GM08714 (cell line): ENCODE results near the gene SORCS2.

Experiments
- H3K4me3 ChIP-seq: fragments of 200-500 bp; sonication (Bioruptor generic); 2 replicates; pipeline ENCODE4 v1.5.1; 2014; ENCODE audit warnings: mild to moderate bottlenecking, low read length, inconsistent platforms
- ZNF274 ChIP-seq: IDR thresholded peaks from 2 replicates; pipeline ENCODE4 v1.6.1; 2012; ENCODE audit warnings: mild to moderate bottlenecking, low read depth, low read length

SORCS2 gene

GRCh38 chr4:7323872-7324650, 131.7 kb downstream of the SORCS2 start:
- H3K4me3 ChIP-seq = no peak overlapping the region
- no peak for TF ChIP-seq ZNF274

- TF ChIP-seq ZNF274 = no peak
- no peak overlapping the region for H3K4me3 ChIP-seq
These were observed 132.3 kb downstream of the SORCS2 start for GRCh38 chr4:7324651-7325121.

- TF ChIP-seq ZNF274 = no peak
- H3K4me3 ChIP-seq = no peak overlapping the region
These were observed 133.2 kb downstream of the SORCS2 start for GRCh38 chr4:7325541-7325940.

GRCh38 chr4:7326306-7326692, 134.0 kb downstream of the SORCS2 start:
- no peak overlapping the region for H3K4me3 ChIP-seq
- TF ChIP-seq ZNF274 = no peak

GRCh38 chr4:7326693-7327340, 134.5 kb downstream of the SORCS2 start:
- H3K4me3 ChIP-seq = no peak overlapping the region
- TF ChIP-seq ZNF274 = no peak

GRCh38 chr4:7327341-7327885, 135.1 kb downstream of the SORCS2 start:
- no peak overlapping the region for H3K4me3 ChIP-seq
- no peak for TF ChIP-seq ZNF274

- no peak overlapping the region for H3K4me3 ChIP-seq
- TF ChIP-seq ZNF274 = no peak
These were observed 136.0 kb downstream of the SORCS2 start for GRCh38 chr4:7328162-7328912.

- no peak for TF ChIP-seq ZNF274
- no peak overlapping the region for H3K4me3 ChIP-seq
These were observed 136.7 kb downstream of the SORCS2 start for GRCh38 chr4:7328913-7329638.

GRCh38 chr4:7330031-7330596, 137.8 kb downstream of the SORCS2 start:
- no peak overlapping the region for H3K4me3 ChIP-seq
- TF ChIP-seq ZNF274 = no peak

GRCh38 chr4:7330811-7331681, 138.7 kb downstream of the SORCS2 start:
- no peak overlapping the region for H3K4me3 ChIP-seq
- no peak for TF ChIP-seq ZNF274

- TF ChIP-seq ZNF274 = no peak
- no peak overlapping the region for H3K4me3 ChIP-seq
These were observed 139.3 kb downstream of the SORCS2 start for GRCh38 chr4:7331682-7332000.

- TF ChIP-seq ZNF274 = no peak
- H3K4me3 ChIP-seq = no peak overlapping the region
These were observed 140.1 kb downstream of the SORCS2 start for GRCh38 chr4:7332216-7333023.
